OCI-LY1 (cell line): ENCODE results near the gene PTPRN2.

Experiments
- EZH2 ChIP-seq: fragments of 200-600 bp; sonication (generic), shearing (Covaris generic); IDR thresholded peaks from 2 replicates; pipeline ENCODE4 v1.8.0; 2017; ENCODE audit warnings: borderline replicate concordance, mixed run types, mild to moderate bottlenecking, antibody characterized with exemption, low read length, moderate library complexity, mixed read lengths
- TF ChIP-seq, protein P1 (sequence below): fragments of 200-600 bp; sonication (generic), shearing (Covaris generic); IDR thresholded peaks from 2 replicates; pipeline ENCODE4 v1.5.1; 2017; ENCODE audit warnings: mild to moderate bottlenecking, antibody characterized with exemption, low read length, moderate library complexity, mixed read lengths

DNA sequence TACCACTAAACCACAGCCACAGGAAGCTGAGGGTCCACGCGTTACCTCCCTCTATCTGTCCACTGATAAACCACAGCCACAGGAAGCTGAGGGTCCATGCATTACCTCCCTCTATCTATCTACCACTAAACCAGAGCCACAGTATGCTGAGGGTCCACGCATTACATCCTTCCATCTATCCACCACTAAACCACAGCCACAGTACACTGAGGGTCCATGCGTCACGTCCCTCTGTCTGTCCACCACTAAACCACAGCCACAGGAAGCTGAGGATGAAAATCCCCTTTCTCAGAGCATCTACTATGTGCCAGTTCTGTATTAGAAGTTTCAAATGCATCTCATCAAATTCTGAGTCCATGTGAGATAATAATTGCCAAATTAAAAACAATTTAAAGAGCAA lies 661.5 kb downstream of the PTPRN2 start:
- TF ChIP-seq, protein P1, sequence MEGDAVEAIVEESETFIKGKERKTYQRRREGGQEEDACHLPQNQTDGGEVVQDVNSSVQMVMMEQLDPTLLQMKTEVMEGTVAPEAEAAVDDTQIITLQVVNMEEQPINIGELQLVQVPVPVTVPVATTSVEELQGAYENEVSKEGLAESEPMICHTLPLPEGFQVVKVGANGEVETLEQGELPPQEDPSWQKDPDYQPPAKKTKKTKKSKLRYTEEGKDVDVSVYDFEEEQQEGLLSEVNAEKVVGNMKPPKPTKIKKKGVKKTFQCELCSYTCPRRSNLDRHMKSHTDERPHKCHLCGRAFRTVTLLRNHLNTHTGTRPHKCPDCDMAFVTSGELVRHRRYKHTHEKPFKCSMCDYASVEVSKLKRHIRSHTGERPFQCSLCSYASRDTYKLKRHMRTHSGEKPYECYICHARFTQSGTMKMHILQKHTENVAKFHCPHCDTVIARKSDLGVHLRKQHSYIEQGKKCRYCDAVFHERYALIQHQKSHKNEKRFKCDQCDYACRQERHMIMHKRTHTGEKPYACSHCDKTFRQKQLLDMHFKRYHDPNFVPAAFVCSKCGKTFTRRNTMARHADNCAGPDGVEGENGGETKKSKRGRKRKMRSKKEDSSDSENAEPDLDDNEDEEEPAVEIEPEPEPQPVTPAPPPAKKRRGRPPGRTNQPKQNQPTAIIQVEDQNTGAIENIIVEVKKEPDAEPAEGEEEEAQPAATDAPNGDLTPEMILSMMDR: no peak
- no peak for TF ChIP-seq EZH2
